Measurements from ENCODE around the gene CANX.

Gene CANX

GRCh38 chr5:179758955-179759354 is 60.2 kb downstream of the CANX start:
- no peak for DNase-seq (ENCODE audit: low spot score)

- DNase-seq (ENCODE audit: low spot score): no peak
Measured at GRCh38 chr5:179759581-179760551, 61.1 kb downstream of the CANX start.

DNA sequence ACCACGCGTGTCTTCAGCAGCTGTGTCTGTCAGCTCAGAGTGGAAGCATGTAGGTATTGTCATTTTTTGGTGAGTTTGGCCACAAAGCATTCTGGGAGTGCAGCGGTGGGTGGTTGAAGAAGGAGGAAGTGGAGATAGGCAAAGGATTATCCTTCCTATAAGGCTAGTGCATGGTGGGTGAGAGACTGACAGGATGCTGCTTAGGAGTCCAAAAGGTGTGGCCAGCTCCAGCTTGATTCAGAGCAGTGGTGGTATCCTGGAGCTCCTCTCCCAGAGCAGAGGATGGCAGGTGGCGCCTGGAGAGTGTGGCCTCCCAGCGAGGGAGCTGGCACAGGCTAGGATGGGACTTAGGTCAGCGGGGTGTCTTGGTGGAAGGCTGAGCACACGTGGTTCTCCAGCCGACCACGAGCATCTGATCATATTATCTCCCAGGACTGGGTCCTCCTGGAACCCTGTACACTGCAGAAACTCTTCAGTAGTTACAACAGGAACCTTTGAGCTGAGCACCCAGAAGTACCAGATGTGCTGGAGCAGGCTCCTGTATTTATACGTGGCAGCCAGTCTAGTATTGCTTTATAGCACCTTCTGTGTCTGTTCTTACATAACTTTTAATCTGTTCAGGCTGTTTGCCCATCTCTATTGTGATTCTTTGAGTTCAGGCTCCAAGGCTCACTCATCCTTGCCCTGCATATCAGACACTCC is 63.5 kb downstream of the CANX start:
- no peak for DNase-seq (ENCODE audit: low spot score)

DNA sequence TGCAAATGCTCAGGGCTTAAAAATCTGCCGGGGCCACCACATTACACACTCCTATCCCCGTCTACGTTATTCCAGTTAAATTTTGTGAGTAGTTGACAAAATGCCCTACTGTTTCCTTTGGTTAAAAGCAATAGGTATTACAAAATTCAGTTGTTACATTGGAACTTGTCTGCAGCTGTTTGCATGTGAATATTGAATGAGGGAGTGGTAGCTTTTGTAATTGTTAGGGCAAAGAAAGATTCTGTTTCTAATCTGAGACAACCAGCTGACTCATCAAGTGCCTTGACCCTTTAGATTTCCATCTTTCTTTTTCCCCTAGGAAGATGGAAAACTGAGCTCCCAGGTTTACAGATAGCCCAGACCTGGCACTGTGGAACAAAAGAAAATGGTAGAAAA is 64.0 kb downstream of the CANX start:
- no peak for DNase-seq (ENCODE audit: low spot score)

- peak; percentile 90 for DNase-seq (ENCODE audit: low spot score)
Measured at GRCh38 chr5:179763215-179763945, 64.6 kb downstream of the CANX start.

- DNase-seq (ENCODE audit: low spot score): no peak
Measured at GRCh38 chr5:179764056-179764455, 65.3 kb downstream of the CANX start.

DNA sequence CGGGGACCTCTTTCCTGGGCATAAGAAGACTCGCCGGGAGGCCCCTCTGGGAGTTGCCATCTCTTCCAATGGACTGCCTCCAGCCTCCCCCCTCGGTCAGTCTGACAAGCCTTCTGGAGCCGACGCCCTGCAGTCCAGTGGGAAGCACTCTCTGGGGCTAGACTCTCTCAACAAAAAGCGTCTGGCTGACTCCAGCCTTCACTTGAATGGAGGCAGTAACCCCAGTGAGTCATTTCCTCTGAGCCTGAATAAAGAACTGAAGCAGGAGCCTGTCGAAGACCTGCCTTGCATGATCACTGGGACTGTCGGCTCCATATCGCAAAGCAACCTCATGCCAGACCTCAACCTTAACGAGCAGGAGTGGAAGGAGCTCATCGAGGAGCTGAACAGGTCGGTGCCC is 66.6 kb downstream of the CANX start:
- DNase-seq (ENCODE audit: low spot score): no peak

- no peak for DNase-seq (ENCODE audit: low spot score)
Measured at GRCh38 chr5:179766021-179766725, 67.4 kb downstream of the CANX start.

DNA sequence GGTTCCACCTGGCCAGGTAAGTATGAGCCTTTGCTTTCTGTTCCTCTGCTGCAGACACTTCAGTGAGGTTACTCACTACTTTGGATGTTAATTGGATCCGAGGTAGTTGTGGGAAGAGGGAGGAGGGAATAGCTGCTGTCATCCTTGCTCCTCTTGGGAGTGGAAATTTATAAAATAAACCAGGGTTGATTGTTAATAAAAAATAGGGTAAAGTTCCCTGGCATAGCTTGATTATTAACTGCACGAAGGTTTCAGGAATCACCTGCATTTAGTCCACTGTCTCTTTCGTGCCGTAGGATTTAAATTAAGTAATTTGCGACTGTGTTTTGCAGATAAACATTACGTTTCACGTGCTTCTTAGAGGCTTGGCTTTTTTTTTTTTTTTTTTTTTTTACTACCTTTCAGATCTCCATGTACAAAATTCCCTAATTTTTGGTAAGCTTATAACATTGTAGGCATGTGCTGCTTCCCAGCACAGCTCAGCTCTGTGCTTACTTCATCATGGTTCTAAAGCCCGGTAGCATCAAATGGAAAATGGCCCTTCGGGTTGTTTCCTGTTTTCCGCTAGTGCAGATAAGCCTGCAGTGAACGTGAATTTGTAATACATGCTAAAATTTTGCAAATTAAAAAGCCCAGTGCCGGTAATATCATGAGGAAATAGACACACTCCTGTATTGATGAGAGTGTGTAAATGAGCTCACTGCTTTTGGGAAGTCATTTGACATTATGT is 68.1 kb downstream of the CANX start:
- no peak for DNase-seq (ENCODE audit: low spot score)

DNA sequence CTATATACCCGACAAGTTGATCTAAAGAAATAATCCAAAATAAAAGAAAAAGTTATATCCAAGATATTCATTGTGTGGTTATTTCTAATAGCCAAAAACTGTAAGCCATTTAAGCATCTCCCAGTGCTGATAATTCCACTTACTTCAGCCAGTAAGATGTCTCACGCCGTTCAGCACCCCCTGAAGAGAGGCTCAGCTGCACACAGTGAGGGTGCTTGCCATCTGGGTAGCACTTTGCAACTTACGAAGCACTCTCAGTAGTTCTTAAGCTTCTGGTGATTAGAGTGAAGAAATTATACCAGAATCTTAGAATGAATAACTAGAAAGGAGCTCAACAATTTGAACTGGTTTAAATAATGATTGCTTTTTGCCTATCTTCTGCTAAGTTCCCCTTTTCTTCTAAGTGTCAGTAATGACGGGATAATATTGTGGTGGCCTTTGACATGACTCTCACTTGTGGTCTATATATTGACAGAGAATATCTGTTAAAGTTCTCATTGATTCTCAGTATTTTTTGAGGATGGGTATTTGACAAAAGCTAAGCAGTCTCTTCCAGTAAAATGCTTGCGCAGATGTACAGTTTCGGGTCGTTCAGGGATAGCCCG is 68.8 kb downstream of the CANX start:
- DNase-seq (ENCODE audit: low spot score): no peak

GRCh38 chr5:179768326-179769085 is 69.7 kb downstream of the CANX start:
- no peak for DNase-seq (ENCODE audit: low spot score)

DNA sequence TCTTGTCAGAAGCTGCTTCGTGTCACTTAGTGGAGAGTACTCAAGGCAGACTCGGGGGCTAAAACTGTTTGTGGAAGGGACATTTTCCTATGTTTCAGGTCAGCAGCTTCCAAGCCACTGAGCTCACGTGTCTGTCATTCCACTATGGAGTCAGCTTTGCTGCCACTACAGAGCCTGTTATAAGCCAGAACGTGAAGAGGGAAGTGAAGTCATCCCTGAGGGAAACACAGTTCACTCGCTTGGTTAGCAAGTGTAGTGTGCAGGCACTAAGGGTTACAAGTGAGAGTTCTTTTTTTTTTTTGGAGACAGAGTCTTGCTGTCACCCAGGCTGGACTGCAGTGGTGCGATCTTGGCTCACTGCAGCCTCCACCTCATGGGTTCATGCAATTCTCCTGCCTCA is 70.5 kb downstream of the CANX start:
- DNase-seq (ENCODE audit: low spot score): no peak

DNA sequence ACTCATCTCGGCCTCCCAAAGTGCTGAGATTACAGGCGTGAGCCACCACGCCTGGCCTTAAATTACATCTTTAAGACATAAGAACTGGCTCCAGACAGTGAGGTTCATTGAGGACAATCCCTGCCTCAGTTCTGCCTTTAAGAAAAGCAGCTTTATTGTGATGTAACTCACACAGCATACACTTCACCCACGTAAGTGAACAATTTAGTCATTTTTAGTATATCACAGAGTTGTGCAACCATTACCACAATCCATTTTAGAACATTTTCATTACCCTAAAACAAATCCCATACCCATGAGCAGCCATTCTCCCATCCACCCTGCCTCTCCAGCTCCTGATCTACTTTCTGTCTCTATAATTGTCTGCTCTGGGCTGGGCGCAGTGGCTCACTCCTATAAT is 71.0 kb downstream of the CANX start:
- DNase-seq (ENCODE audit: low spot score): no peak

DNA sequence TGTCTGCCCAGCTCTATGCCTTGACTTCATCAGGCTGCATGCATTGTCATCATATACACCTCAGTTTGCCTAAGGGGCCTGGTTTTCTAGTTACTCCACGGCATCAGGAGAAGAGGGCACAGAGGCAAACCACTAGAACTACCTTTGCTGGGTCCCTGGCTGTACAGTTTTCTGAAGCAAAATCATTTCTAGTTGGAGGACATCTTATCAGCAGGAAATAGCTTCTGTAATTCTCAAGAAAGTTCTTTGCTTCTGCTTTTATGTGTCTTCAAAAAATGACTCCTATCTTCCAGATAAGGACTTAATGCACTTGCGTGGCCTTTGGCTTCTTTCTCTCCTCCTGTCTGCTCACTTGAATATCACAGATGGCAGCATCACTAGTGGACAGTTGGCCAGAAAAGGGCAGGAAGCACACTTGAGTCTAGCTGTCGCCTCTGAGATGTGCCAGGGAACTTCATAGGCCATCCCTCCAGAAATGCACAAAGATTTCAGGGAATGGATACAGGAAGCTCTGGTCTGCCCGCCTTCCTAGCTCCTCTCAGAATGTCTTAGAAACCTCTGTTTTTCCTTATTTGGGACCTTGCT is 72.6 kb downstream of the CANX start:
- no peak for DNase-seq (ENCODE audit: low spot score)

DNA sequence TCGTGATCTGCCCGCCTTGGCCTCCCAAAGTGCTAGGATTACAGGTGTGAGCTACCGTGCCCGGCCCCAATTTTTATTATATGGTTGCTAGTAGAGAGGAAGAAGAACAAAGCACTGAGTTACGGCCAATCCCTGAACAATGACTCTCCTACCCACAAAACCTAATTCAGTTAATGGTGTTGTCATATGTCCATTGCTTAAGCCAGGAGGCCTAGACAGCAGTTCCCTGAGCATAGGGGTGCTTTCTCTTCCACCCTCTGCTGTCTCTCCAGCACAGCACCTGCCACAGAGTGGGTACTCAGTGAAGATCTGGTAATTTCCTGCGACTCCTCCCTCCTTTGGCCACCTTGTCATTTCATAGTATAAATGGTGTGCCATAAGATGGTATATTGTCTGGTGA is 73.6 kb downstream of the CANX start:
- no peak for DNase-seq (ENCODE audit: low spot score)

DNA sequence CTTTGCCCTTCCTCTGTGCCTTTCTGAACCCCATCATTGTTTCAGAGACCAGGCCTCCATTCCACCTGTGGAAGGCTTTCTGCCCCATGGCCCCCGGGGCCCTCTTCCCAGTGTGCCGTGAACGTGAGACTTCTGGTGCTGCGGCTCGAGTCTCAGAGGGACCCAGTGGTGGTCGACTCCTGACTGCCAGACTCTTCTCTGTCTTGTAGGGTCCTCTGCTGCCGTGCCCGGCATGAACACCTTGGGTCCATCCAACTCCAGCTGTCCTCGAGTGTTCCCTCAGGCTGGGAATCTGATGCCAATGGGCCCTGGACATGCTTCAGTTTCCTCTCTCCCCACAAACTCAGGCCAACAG is 74.9 kb downstream of the CANX start:
- DNase-seq (ENCODE audit: low spot score): no peak

GRCh38 chr5:179774442-179774841 is 75.7 kb downstream of the CANX start:
- DNase-seq (ENCODE audit: low spot score): no peak

GRCh38 chr5:179776411-179776938 is 77.7 kb downstream of the CANX start:
- DNase-seq (ENCODE audit: low spot score): no peak

- no peak for DNase-seq (ENCODE audit: low spot score)
Measured at GRCh38 chr5:179777456-179777855, 78.7 kb downstream of the CANX start.

DNA sequence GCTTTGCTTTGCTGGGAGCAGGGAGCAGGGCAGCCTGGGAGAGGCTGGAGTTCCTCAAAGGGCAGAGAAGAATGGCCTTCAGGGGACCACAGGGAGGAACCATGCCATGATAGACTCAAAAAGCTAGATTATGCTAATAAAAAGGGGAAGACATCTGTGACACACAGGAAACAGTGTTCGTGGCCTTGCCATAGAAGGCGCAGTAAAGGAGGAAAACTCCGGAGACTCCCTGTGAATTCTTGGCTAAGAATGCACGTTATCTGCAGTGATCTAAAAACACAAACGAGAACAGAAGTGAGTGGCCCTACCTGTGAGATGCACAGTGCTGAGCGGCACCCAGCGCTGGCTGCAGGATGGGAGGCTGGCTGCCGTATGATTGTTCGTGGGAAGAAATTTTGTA is 79.1 kb downstream of the CANX start:
- no peak for DNase-seq (ENCODE audit: low spot score)
